ENCODE data around the gene TNXB. TPM values are rescaled to one million over a fixed set of nuclear protein-coding genes. Genes with fewer than 3 reads are reported as not detected.
A peak's percentile ranks its signal among the peaks of the same experiment; 100 is the strongest.

The TNXB gene
- total RNA-seq, 3 donors from 2014 or later: 1.1 to 1.9 (median 1.6) TPM

DNA sequence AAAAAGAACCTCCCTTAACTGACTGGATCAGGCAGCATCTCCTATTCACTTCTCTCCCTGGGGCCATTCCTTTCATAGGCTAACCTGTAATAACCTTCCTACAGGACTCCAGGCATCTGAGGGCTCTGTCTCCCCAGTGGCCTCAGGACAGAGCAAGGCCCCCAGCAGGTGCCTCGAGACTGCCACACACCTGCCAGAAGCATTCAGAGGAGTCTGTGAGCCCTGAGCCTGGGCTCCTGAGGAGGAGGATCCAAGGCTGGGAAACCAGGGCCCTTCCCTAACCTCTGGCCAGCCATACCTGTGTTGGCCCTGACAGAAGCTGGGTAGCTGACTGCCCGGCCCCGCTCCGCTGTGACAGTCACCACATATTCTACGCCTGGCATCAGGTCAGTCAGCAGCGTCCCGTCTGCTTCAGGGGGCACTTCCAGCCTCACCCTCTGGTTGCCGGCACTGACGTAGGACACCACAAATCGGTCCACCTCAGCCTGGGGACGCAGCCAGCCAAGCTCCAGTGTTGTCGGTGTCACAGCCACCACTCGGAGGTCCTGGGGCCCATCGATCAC, 20.6 kb downstream of the TNXB start:
- Mint-ChIP-seq H3K9me3 (no peaks in the 10 kb centered on the region), H3K36me3 (ENCODE audit: insufficient read depth) (no peaks in the 10 kb centered on the region), H3K4me3 (no peak overlapping the region), H3K4me1 (ENCODE audit: low read depth) (peaks cover 6% of the 10 kb centered on the region), H3K27me3 (ENCODE audit: low read depth) (peaks cover 36% of the 10 kb centered on the region)
- DNase-seq (no peak), ATAC-seq (no peak)

GRCh38 chr6:32087574-32088486, 21.3 kb downstream of the TNXB start:
- Mint-ChIP-seq H3K4me3 (no peak overlapping the region), H3K9me3 (no peaks in the 10 kb centered on the region), H3K4me1 (ENCODE audit: low read depth) (peaks cover 6% of the 10 kb centered on the region), H3K27me3 (ENCODE audit: low read depth) (peaks cover 38% of the 10 kb centered on the region), H3K36me3 (ENCODE audit: insufficient read depth) (no peaks in the 10 kb centered on the region)
- DNase-seq: peak; percentile 59
- ATAC-seq: peak; percentile 90 to 92

GRCh38 chr6:32086661-32087573, 22.2 kb downstream of the TNXB start:
- Mint-ChIP-seq H3K9me3 (no peaks in the 10 kb centered on the region), H3K4me3 (peak overlapping the region; percentile 19), H3K27me3 (ENCODE audit: low read depth) (peaks cover 35% of the 10 kb centered on the region), H3K36me3 (ENCODE audit: insufficient read depth) (no peaks in the 10 kb centered on the region), H3K4me1 (ENCODE audit: low read depth) (peaks cover 6% of the 10 kb centered on the region)
- ATAC-seq (peak; percentile 28 to 32), DNase-seq (no peak)

DNA sequence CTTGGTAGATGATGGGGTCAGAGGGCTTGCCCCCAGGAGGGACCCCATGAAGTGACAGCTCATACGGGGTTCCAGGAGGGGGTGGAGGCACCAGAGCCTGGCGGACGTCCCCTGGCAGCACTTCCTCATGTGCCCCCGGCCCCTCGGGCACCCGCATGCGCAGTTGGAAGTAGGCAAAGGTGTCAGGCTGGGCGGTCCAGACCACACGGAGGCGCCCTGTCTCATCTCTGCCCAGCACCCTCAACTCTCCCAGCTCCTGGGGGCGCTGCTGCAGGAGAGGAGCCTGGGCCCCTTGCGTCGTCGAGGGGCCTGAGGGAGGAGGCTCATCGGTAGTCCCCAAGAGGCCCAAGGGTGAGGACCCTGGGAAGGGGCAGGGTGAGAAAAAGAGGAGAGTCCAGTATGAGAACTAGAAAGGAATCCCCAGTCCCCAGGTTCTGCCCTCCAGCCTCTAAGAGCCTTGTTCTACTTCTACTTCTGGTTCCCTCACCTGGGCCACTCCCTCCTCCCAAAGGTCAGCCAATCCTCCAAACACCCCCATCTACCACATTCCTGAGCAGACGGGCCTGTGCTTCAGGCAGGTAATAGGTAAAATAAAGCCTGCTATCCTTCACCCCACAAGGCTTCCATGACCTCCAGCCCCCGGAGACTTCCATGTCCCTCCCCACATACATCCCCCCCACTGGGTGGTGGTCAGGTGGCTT, 23.2 kb downstream of the TNXB start:
- Mint-ChIP-seq H3K27me3 (ENCODE audit: low read depth) (peaks cover 35% of the 10 kb centered on the region), H3K36me3 (ENCODE audit: insufficient read depth) (no peaks in the 10 kb centered on the region), H3K4me1 (ENCODE audit: low read depth) (peaks cover 6% of the 10 kb centered on the region), H3K9me3 (no peaks in the 10 kb centered on the region), H3K4me3 (no peak overlapping the region)
- no peak for DNase-seq
- no peak for ATAC-seq

DNA sequence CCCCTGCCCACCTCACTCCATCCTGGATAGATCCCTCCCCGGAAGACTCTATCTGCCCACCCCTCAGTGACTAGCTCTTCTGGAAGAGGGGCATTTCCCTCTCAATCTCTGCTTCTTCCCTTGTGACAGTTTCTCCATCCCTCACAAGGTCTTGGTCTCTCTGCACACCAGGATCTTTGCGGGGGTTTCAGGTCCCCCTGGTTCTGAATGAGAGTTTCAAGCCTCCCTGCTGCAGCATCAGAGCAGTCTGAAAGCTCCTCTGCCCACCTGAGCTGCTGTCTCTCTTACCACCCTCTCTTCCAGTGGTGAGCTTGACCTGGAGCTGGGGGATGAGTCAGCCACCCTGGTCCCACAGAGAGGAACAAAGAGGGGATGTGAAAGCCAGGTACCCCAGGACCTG, 24.4 kb downstream of the TNXB start:
- ATAC-seq (no peak), DNase-seq (no peak)
- peaks cover 6% of the 10 kb centered on the region for H3K4me1 Mint-ChIP-seq (ENCODE audit: low read depth)
- H3K27me3 Mint-ChIP-seq (ENCODE audit: low read depth): peaks cover 35% of the 10 kb centered on the region
- no peaks in the 10 kb centered on the region for H3K36me3 Mint-ChIP-seq (ENCODE audit: insufficient read depth)
- H3K9me3 Mint-ChIP-seq: no peaks in the 10 kb centered on the region
- H3K4me3 Mint-ChIP-seq: no peak overlapping the region

GRCh38 chr6:32083812-32084768, 25.0 kb downstream of the TNXB start:
- Mint-ChIP-seq H3K9me3 (no peaks in the 10 kb centered on the region), H3K36me3 (ENCODE audit: insufficient read depth) (no peaks in the 10 kb centered on the region), H3K27me3 (ENCODE audit: low read depth) (peaks cover 31% of the 10 kb centered on the region), H3K4me1 (ENCODE audit: low read depth) (peaks cover 6% of the 10 kb centered on the region), H3K4me3 (no peak overlapping the region)
- no peak for ATAC-seq
- DNase-seq: no peak

DNA sequence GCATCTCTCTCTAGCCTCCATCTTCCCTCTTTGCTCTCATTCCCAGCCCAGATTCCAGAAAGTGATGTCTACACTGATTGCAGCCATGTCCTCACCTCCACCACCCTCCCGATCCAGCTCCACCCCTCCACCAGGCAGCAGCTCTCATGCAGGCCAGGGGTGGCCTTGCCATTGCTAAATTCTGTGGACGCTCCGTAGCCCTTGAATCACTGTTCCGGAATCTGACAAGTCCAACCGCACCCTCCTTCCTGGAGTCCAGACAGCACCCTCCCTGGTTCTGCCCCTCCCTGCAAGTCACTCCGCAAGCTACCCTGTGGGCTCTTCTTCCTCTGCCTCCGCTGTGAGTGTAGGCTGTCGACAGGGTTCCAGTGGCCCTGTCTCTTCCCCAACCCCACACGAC, 26.2 kb downstream of the TNXB start:
- DNase-seq (no peak), ATAC-seq (no peak)
- Mint-ChIP-seq H3K36me3 (ENCODE audit: insufficient read depth) (no peaks in the 10 kb centered on the region), H3K4me3 (no peak overlapping the region), H3K27me3 (ENCODE audit: low read depth) (peaks cover 26% of the 10 kb centered on the region), H3K4me1 (ENCODE audit: low read depth) (peaks cover 6% of the 10 kb centered on the region), H3K9me3 (no peaks in the 10 kb centered on the region)

- peaks cover 6% of the 10 kb centered on the region for H3K4me1 Mint-ChIP-seq (ENCODE audit: low read depth)
- peaks cover 26% of the 10 kb centered on the region for H3K27me3 Mint-ChIP-seq (ENCODE audit: low read depth)
- H3K36me3 Mint-ChIP-seq (ENCODE audit: insufficient read depth): no peaks in the 10 kb centered on the region
- DNase-seq: no peak
- no peaks in the 10 kb centered on the region for H3K9me3 Mint-ChIP-seq
- H3K4me3 Mint-ChIP-seq: no peak overlapping the region
- ATAC-seq: no peak
These were observed 26.7 kb downstream of the TNXB start for GRCh38 chr6:32082478-32082877.

GRCh38 chr6:32081168-32081990, 27.8 kb downstream of the TNXB start:
- no peaks in the 10 kb centered on the region for H3K9me3 Mint-ChIP-seq
- no peaks in the 10 kb centered on the region for H3K4me1 Mint-ChIP-seq (ENCODE audit: low read depth)
- peaks cover 19% of the 10 kb centered on the region for H3K27me3 Mint-ChIP-seq (ENCODE audit: low read depth)
- no peaks in the 10 kb centered on the region for H3K36me3 Mint-ChIP-seq (ENCODE audit: insufficient read depth)
- DNase-seq (no peak), ATAC-seq (no peak)
- H3K4me3 Mint-ChIP-seq: no peak overlapping the region

DNA sequence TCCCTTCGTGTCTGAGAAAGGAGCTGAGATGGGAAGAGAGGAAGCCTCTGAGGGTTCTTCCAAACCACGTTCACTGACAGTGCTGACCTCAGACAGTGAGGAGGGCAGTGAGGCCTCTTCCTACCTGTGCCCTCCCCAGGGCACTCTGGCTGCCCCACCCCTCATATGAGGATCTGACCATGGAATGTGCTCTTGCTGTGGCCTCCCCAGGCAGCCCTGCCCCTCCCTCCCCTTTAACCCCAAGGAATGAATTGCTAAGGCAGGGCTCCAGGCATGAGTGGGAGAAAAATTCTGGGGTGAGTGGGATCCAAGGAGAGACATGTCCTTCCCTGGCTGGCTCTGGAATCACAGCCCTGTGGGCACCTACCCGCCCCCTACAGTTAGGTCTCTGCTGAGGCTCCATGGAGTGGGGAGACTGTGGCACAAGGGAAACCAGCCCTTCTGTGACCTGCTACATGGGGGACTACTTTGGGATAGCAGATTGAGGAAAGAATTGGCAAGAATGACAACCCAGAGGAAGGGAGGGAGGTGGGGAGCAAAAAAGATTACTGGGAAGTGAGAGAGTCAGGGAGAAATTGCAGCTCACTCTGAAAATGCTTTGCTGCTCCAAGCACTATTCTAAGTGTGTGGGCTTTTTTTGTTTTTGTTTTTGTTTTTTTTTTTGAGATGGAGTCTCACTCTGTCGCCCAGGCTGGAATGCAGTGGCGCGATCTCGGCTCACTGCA, 29.4 kb downstream of the TNXB start:
- Mint-ChIP-seq H3K4me3 (no peak overlapping the region), H3K4me1 (ENCODE audit: low read depth) (no peaks in the 10 kb centered on the region), H3K27me3 (ENCODE audit: low read depth) (peaks cover 8% of the 10 kb centered on the region), H3K9me3 (no peaks in the 10 kb centered on the region), H3K36me3 (ENCODE audit: insufficient read depth) (no peaks in the 10 kb centered on the region)
- DNase-seq (no peak), ATAC-seq (no peak)

DNA sequence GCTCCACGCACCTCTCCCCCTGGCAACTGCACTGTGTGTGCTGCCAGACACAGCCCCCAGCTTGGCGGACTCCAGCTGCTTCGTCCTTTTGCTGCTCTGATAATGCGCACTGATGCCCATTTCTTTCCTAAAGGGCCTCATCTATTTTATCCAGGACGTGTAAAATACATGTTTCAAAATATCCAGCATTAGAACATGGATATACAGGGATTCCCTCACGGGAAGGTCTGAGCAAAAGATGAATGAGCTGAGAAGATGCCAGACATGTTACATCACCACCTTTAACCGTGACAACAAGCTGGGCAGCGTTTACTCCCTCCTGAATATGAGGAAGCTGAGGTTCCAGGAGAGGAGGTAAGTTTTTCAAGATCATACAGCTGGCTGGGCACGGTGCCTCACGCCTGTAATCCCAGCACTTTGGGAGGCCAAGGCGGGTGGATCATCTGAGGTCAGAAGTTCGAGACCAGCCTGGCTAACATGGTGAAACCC, 32.8 kb downstream of the TNXB start:
- Mint-ChIP-seq H3K36me3 (ENCODE audit: insufficient read depth) (no peaks in the 10 kb centered on the region), H3K9me3 (no peaks in the 10 kb centered on the region), H3K27me3 (ENCODE audit: low read depth) (peaks cover 4% of the 10 kb centered on the region), H3K4me3 (no peak overlapping the region), H3K4me1 (ENCODE audit: low read depth) (no peaks in the 10 kb centered on the region)
- no peak for DNase-seq
- ATAC-seq: no peak

GRCh38 chr6:32075781-32076180, 33.4 kb downstream of the TNXB start:
- no peaks in the 10 kb centered on the region for H3K36me3 Mint-ChIP-seq (ENCODE audit: insufficient read depth)
- no peaks in the 10 kb centered on the region for H3K4me1 Mint-ChIP-seq (ENCODE audit: low read depth)
- H3K9me3 Mint-ChIP-seq: no peaks in the 10 kb centered on the region
- H3K27me3 Mint-ChIP-seq (ENCODE audit: low read depth): peaks cover 4% of the 10 kb centered on the region
- no peak for ATAC-seq
- no peak for DNase-seq
- no peak overlapping the region for H3K4me3 Mint-ChIP-seq
